Psoas muscle (tissue), 8 donors: Measurements from ENCODE around the gene PVALB. TPM values are rescaled to one million over a fixed set of nuclear protein-coding genes. Genes with fewer than 3 reads are reported as not detected.

ENCODE experiments used
- ATAC-seq, 4 donors: fragments of 200-7000 bp; cut with Tn5 transposase; one replicate each; pipeline ENCODE4 v1.9.1; 2020; ENCODE audit warnings: moderate library complexity in 3 of 4, mild to moderate bottlenecking in 2 of 4
- DNase-seq, 2 donors: peaks; one replicate each; pipeline ENCODE4 v3.0.0-alpha.2; 2020
- H3K27ac ChIP-seq: fragments of 200-600 bp; one replicate; pipeline ENCODE4 v1.8.0; 2022
- H3K27me3 ChIP-seq, 3 donors: fragments of 200-600 bp in 1 of 3; one replicate each; pipeline versions ENCODE4 v1.6.1 to v1.8.0; 2013 to 2022; ENCODE audit warnings: low read length in 2 of 3, mild to moderate bottlenecking in 2 of 3, moderate library complexity in 1 of 3; ENCODE audit not compliant: insufficient read depth in 3 of 3
- H3K36me3 ChIP-seq, 2 donors: fragments of 200-600 bp in 1 of 2; one replicate each; pipeline versions ENCODE4 v1.6.1 to v1.8.0; 2013 to 2022; ENCODE audit warnings: low read depth in 1 of 2, mild to moderate bottlenecking in 1 of 2, moderate library complexity in 1 of 2; ENCODE audit not compliant: insufficient read depth in 1 of 2
- H3K4me1 ChIP-seq: fragments of 200-600 bp; one replicate; pipeline ENCODE4 v1.8.0; 2022
- H3K4me3 ChIP-seq: fragments of 200-600 bp; one replicate; pipeline ENCODE4 v1.8.0; 2022; ENCODE audit warnings: mild to moderate bottlenecking
- H3K9me3 ChIP-seq: fragments of 200-600 bp; one replicate; pipeline ENCODE4 v1.8.0; 2022
- CTCF ChIP-seq: fragments of 200-600 bp; IDR thresholded peaks from one replicate; pipeline ENCODE4 v1.8.0; 2022; ENCODE audit warnings: antibody characterized with exemption
- WGBS, 3 donors: extraction: QIAGEN DNeasy Blood & Tissue Kit; methylation state at CpG; one replicate each; pipeline versions ENCODE4 v1.1.6 to v1.1.7; 2013; 5-methylcytosine and 5-hydroxymethylcytosine counted together
- intact Hi-C, 2 donors: fragments of 100-400 bp; cut with DNase I; formaldehyde crosslinking; loops; one replicate each; pipeline versions ENCODE4 v1.11.0 to v1.14.2; 2022
- polyA plus RNA-seq, 3 donors: library from polyadenylated mRNA; stranded (reverse); fragments of 200-250 nt; gene quantifications; one replicate each; pipeline ENCODE4 v1.2.3, GENCODE V29; 2013
- total RNA-seq, 4 donors: library from RNA; stranded (reverse); fragmentation: NEBNext Ultra II Directional in 2 of 4; extraction: Animal tissue kit (Norgen Biotek cat#: 25700) in 2 of 4; gene quantifications; one replicate each; pipeline versions ENCODE4 v1.2.1 to v1.2.4, GENCODE V29; 2021 to 2023
- donor health status: healthy with polysubstance abuse.
- donor health status: DM: no; HTN: no; CAD: no; lungs with moderate emphysema.
- donor health status: Bipolar disorder and iron deficiency.
- donor health status: healthy.
- donor health status: DM: yes; HTN: yes; CAD: no.
- donor health status: DM: no; HTN: no; CAD: no.
- donor health status: DM: no; HTN: no; CAD: no.
- donor health status: DM: yes; HTN: yes; CAD: no.

Gene PVALB
- total and polyA plus RNA-seq, 7 donors, result 0.22 to 1.4 (median 1.1) TPM; not detected in 3

DNA sequence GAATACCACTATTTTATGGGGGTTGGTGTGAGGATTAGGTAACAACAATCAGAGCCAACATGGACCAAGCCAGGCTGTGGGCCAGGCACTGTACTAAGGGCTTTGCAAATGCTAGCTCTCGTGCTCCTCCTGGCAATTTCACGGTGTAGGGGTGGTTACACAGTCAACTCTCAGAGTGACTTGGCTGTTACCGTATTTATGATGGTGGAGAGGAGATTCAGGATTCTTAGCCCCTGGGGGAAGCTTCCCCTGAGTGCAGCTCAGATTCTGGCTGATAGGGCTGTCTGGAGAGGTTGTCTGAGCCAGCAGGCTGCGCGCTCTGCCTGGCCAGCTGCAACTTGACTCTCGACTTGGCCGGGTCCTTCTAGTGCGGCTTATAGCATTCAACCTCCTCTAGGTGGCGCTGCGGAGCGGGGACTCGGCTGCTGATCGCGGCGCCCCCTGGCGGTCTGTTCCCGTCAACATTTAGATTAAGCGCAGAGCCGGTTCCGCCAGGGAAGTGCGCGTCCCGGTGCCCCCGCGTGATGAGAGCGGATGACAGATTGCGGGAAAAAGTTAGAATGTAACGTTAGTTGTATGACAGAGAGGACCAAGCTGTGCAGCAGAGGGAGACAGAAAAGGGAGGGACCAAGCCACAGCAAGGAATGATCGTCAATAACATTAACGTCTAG, 39.4 kb upstream of the PVALB start:
- peak; percentile 100 for TF ChIP-seq CTCF
- no peaks in the 10 kb centered on the region for H3K36me3 ChIP-seq
- peak; percentile 92 to 97 (median 96) for ATAC-seq
- DNase-seq, result peak; percentile 91 to 94
- intact Hi-C loops, result loop anchor here (2.0 to 10.0 kb wide), 5 partner anchors 73 to 309 kb away; no protein-coding TSS in a partner anchor
- H3K27me3 ChIP-seq, result peaks cover 0 to 2% (median under 1%) of the 10 kb centered on the region in 3 donors
- no peak overlapping the region for H3K27ac ChIP-seq
- no peaks in the 10 kb centered on the region for H3K9me3 ChIP-seq
- H3K4me3 ChIP-seq, result no peak overlapping the region
- peaks cover 31% of the 10 kb centered on the region for H3K4me1 ChIP-seq
- 4 to 5% (median 4%) methylated on average over 30 of the region's 30 CpGs for WGBS, 3 donors

DNA sequence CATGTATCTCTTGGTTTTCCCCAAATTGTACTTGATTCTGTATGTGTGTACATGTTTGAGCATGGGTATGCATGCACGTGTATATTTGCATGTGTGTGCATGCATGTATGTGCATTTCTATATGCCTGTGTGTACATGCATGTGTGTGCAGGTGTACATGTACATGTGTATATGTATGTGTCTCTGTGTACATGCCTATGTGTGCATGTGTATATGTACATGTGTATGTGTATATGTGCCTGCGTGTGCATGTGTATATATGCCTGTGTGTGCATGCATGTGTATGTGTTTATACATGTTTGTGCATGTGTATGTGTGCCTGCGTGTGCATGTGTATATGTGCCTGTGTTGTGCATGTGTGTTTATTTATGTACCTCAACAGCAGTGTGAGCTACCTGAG, 38.6 kb upstream of the PVALB start:
- H3K27ac ChIP-seq, result no peak overlapping the region
- H3K27me3 ChIP-seq, result peaks cover 0 to 5% (median 2%) of the 10 kb centered on the region in 3 donors
- 87 to 98% (median 89%) methylated on average over 3 of the region's 3 CpGs for WGBS, 3 donors
- H3K4me1 ChIP-seq, result peaks cover 31% of the 10 kb centered on the region
- no peak for TF ChIP-seq CTCF
- intact Hi-C loops, result loop anchor here (5.0 to 10.0 kb wide), 4 partner anchors 73 to 308 kb away; no protein-coding TSS in a partner anchor
- no peaks in the 10 kb centered on the region for H3K9me3 ChIP-seq
- no peak for DNase-seq
- ATAC-seq, result no peak
- H3K4me3 ChIP-seq, result no peak overlapping the region
- H3K36me3 ChIP-seq, result no peaks in the 10 kb centered on the region

DNA sequence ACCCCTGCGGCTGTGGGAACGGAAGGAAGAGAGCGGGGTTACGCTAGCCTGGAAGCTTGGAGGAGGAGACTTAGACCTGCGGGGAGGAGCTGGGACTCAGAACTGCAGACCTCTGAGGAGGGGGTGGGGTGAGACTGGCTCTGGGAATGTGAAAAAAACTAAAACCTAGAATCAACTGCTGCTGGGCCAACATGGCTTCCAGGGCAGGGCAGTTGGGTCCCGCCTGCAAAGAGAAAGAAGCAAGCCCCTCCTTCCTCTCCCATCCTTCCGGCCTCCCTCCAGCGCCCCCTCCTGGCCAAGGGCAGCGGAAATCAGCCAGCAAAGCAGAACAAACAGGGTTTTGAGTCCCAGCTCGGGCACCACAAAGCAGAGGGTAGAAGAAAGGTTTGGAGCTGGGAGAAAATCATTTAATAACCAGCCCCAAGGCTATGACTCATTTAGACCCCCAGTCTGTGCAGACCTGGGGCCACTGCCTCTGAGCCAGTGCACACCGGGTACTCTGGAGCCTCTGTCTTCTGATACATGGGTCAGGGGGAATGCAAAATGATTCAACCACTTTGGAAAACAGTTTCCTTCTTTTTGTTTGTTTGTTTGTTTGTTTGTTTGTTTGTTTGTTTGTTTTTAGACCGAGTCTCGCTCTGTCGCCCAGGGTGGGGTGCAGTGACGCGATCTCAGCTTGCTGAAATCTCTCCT, 36.7 kb upstream of the PVALB start:
- Histone ChIP-seq H3K27ac (no peak overlapping the region), H3K9me3 (no peaks in the 10 kb centered on the region), H3K4me3 (no peak overlapping the region), H3K4me1 (peaks cover 31% of the 10 kb centered on the region), H3K27me3 (peaks cover 0 to 10% (median 2%) of the 10 kb centered on the region in 3 donors), H3K36me3 (no peaks in the 10 kb centered on the region)
- DNase-seq (peak; percentile 71 to 84), ATAC-seq (no peak)
- intact Hi-C loops, result loop anchor here in 1 of 2 donors (10.0 kb wide), 1 partner anchor 121 kb away; no protein-coding TSS in a partner anchor
- peak; percentile 37 for TF ChIP-seq CTCF
- 55 to 60% (median 58%) methylated on average over 16 of the region's 16 CpGs for WGBS, 3 donors

DNA sequence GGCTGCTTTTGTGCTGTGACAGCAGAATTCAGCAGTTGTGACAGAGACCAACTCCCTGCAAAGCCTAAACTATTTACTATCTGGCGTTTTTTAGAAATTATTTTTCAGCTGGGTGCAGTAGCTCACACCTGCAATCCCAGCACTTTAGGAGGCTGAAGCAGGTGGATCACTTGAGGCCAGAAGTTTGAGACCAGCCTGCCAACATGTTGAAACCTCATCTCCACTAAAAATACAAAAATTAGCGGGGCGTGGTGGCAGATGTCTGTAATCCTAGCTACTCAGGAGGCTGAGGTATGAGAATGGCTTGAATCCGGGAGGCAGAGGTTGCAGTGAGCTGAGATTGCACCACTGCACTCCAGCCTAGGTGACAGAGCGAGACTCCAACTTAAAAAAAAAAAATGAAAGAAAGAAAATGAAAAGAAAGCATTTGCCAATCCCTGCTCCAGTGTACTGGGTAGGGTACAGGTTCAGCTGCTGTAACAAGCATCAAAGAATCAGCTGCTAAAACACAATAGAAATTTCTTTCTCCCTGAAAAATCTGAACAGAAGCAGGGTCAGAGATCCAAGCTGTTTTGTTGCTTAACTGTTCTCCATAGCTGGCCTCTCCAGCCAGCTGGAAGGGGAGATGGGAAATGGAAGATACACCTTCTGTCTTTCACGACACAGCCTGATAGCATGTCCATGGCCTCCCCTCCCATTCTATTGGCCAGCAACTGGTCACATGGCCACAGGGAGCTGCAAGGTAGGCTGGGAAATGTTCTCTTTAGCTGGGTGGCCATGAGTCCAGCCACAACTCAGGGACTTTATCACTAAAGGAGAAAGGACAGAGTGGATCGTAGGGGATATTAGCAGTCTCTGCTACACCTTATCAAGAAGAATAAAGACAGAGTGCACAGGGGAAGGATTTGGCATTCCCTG, 35.5 kb upstream of the PVALB start:
- Histone ChIP-seq H3K4me1 (peaks cover 21% of the 10 kb centered on the region), H3K27ac (no peak overlapping the region), H3K9me3 (no peaks in the 10 kb centered on the region), H3K27me3 (peaks cover 0 to 23% (median 3%) of the 10 kb centered on the region in 3 donors), H3K36me3 (no peaks in the 10 kb centered on the region), H3K4me3 (no peak overlapping the region)
- TF ChIP-seq CTCF, result no peak
- ATAC-seq (no peak), DNase-seq (no peak)
- intact Hi-C loops, result loop anchor here in 1 of 2 donors (10.0 kb wide), 1 partner anchor 122 kb away; no protein-coding TSS in a partner anchor
- WGBS, 3 donors, result 64 to 79% (median 69%) methylated on average over 7 of the region's 7 CpGs
